HG03066 (cell line): ENCODE measurements around the gene ICA1.

Source experiments
- ATAC-seq: cut with Tn5 transposase; IDR thresholded peaks from one replicate; pipeline ENCODE4 v1.9.1; 2021; ENCODE audit warnings: low read depth; ENCODE audit not compliant: unreplicated experiment

Gene ICA1

GRCh38 chr7:8205031-8205387 is 57.0 kb downstream of the ICA1 start:
- ATAC-seq = no peak

GRCh38 chr7:8204339-8205030 is 57.5 kb downstream of the ICA1 start:
- ATAC-seq = no peak

- ATAC-seq = no peak
Observed at GRCh38 chr7:8201846-8202441, 60.0 kb downstream of the ICA1 start.

GRCh38 chr7:8200717-8201116 is 61.2 kb downstream of the ICA1 start:
- no peak for ATAC-seq

GRCh38 chr7:8200316-8200715 is 61.7 kb downstream of the ICA1 start:
- no peak for ATAC-seq

GRCh38 chr7:8197994-8198698 is 63.8 kb downstream of the ICA1 start:
- ATAC-seq = no peak

- ATAC-seq = no peak
Observed at GRCh38 chr7:8192897-8193296, 69.1 kb downstream of the ICA1 start.

- peak; percentile 90 for ATAC-seq
Observed at GRCh38 chr7:8190119-8190895, 71.7 kb downstream of the ICA1 start.

- ATAC-seq = no peak
Observed at GRCh38 chr7:8189625-8190024, 72.3 kb downstream of the ICA1 start.

GRCh38 chr7:8185926-8186683 is 75.9 kb downstream of the ICA1 start:
- no peak for ATAC-seq

- no peak for ATAC-seq
Observed at GRCh38 chr7:8184221-8184620, 77.7 kb downstream of the ICA1 start.

- ATAC-seq = no peak
Observed at GRCh38 chr7:8179486-8179885, 82.5 kb downstream of the ICA1 start.

GRCh38 chr7:8178353-8178752 is 83.6 kb downstream of the ICA1 start:
- no peak for ATAC-seq

- ATAC-seq = peak; percentile 43
Observed at GRCh38 chr7:8177109-8177933, 84.6 kb downstream of the ICA1 start.

- peak; percentile 60 for ATAC-seq
Observed at GRCh38 chr7:8176370-8177081, 85.4 kb downstream of the ICA1 start.

GRCh38 chr7:8175929-8176369 is 86.0 kb downstream of the ICA1 start:
- peak; percentile 0 for ATAC-seq

GRCh38 chr7:8172372-8173354 is 89.3 kb downstream of the ICA1 start:
- ATAC-seq = no peak

- no peak for ATAC-seq
Observed at GRCh38 chr7:8169171-8169570, 92.8 kb downstream of the ICA1 start.
